ENCODE results near the gene TVP23A.
"Not testable (repeated sequence)": the region's sequence is repeated elsewhere in the genome, so short reads cannot be mapped to it uniquely, and the experiment has no call there.

GRCh38 chr16:10830240-10830639 is 11.6 kb upstream of the TVP23A start:
- not testable (repeated sequence) for TF ChIP-seq POLR2A, CTCF (IDR thresholded peaks at IDR 0.05)

Data from suprapubic skin (tissue), 3 donors.